Stimulated activated CD4-positive, alpha-beta T cell treated with anti-CD3 and anti-CD28 coated beads, Interleukin-2, amount 100 ng/mL, for 4 hours (primary cell): ENCODE measurements around the gene IER3.
"Not testable (repeated sequence)": the region's sequence is repeated elsewhere in the genome, so short reads cannot be mapped to it uniquely, and the experiment has no call there.

ENCODE experiments used
- DNase-seq: peaks from one replicate; pipeline ENCODE4 v3.0.0-alpha.2; 2020; ENCODE audit warnings: low read depth

Gene IER3

DNA sequence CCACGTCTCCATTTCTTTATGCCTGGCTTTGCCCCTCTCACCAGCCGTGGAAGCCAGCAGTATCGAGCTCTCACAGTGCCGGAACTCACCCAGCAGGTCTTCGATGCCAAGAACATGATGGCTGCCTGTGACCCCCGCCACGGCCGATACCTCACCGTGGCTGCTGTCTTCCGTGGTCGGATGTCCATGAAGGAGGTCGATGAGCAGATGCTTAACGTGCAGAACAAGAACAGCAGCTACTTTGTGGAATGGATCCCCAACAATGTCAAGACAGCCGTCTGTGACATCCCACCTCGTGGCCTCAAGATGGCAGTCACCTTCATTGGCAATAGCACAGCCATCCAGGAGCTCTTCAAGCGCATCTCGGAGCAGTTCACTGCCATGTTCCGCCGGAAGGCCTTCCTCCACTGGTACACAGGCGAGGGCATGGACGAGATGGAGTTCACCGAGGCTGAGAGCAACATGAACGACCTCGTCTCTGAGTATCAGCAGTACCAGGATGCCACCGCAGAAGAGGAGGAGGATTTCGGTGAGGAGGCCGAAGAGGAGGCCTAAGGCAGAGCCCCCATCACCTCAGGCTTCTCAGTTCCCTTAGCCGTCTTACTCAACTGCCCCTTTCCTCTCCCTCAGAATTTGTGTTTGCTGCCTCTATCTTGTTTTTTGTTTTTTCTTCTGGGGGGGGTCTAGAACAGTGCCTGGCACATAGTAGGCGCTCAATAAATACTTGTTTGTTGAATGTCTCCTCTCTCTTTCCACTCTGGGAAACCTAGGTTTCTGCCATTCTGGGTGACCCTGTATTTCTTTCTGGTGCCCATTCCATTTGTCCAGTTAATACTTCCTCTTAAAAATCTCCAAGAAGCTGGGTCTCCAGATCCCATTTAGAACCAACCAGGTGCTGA lies 20.3 kb downstream of the IER3 start:
- not testable (repeated sequence) for DNase-seq

DNA sequence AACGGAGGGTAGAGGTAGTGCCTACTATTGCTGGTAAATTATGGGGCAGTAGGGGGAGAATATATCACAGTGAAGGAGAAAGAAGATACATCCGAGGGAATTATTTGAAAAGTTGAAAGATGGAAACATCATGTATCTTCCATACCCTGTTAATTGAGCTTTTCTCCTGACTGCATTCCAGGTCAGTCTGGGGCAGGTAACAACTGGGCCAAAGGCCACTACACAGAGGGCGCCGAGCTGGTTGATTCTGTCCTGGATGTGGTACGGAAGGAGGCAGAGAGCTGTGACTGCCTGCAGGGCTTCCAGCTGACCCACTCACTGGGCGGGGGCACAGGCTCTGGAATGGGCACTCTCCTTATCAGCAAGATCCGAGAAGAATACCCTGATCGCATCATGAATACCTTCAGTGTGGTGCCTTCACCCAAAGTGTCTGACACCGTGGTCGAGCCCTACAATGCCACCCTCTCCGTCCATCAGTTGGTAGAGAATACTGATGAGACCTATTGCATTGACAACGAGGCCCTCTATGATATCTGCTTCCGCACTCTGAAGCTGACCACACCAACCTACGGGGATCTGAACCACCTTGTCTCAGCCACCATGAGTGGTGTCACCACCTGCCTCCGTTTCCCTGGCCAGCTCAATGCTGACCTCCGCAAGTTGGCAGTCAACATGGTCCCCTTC lies 21.0 kb downstream of the IER3 start:
- not testable (repeated sequence) for DNase-seq

DNA sequence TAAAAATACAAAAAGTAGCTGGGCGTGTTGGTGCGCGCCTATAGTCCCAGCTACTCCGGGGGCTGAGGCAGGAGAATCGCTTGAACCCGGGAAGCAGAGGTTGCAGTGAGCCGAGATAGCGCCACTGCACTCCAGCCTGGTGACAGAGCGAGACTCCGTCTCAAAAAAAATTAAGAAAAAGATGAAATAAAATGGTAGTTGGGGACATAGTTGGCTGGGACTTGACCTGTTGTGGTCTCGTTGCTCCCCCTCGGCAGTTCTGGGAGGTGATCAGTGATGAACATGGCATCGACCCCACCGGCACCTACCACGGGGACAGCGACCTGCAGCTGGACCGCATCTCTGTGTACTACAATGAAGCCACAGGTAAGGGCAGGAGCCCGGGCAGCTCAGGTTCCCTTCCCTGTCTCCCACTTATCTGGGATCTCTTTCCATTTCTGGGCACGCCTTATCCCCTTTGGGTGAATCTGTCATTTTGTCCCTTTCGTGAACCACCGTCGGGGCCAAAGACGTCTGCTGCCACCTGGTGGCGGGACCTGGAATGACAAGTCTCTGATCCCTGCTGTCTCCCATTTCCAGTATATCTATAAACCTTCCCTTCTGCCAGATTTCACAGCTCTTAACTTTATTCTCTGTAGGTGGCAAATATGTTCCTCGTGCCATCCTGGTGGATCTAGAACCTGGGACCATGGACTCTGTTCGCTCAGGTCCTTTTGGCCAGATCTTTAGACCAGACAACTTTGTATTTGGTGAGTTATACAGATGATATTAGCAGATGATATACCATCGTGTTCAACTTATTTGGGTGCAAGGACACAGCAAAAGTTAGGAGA lies 21.9 kb downstream of the IER3 start:
- DNase-seq: peak; percentile 75

- not testable (repeated sequence) for DNase-seq
Observed at GRCh38 chr6:30722025-30722279, 22.4 kb downstream of the IER3 start.

DNA sequence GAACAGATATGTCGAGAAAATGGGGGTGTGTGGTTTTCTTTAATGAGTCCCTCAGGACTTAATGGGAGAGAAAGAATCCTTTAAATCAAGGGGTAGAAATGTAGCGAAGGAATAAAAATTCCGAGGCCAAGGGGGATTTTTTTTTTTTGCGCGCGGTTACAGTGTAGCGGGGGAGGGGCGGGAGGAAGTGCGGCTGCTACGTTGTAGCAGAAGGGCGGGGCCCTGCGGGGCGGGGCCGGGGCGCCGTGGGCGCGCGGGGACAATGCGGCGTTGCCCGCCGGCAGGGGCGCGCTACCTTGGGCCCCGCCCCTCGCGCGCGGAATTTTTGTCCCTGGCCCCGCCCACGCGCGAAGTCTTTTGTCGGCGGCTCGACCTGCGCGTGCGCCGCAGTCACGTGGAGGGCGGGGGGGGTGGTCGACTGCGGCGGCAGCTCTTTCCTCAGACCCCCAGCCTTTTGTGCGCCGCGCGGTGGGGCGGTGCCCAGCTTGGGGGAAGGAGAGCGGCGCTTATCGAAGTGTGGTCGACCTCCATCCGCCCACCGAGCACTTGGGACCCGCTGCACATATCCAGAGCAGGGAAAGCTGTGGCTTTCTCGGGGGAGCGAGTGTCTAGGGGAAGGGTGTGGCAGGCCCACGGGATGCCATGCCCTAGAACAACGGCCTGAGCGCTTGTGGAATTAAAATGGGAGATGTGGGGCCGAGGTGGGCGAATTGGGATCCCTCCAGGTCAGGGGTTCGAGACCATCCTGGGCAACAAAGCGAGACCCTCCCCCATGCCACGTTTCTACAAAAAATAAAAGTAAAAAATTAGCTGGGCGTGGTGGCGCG lies 22.9 kb downstream of the IER3 start:
- DNase-seq: peak; percentile 96

GRCh38 chr6:30720738-30721197 lies 23.6 kb downstream of the IER3 start:
- peak; percentile 38 for DNase-seq

DNA sequence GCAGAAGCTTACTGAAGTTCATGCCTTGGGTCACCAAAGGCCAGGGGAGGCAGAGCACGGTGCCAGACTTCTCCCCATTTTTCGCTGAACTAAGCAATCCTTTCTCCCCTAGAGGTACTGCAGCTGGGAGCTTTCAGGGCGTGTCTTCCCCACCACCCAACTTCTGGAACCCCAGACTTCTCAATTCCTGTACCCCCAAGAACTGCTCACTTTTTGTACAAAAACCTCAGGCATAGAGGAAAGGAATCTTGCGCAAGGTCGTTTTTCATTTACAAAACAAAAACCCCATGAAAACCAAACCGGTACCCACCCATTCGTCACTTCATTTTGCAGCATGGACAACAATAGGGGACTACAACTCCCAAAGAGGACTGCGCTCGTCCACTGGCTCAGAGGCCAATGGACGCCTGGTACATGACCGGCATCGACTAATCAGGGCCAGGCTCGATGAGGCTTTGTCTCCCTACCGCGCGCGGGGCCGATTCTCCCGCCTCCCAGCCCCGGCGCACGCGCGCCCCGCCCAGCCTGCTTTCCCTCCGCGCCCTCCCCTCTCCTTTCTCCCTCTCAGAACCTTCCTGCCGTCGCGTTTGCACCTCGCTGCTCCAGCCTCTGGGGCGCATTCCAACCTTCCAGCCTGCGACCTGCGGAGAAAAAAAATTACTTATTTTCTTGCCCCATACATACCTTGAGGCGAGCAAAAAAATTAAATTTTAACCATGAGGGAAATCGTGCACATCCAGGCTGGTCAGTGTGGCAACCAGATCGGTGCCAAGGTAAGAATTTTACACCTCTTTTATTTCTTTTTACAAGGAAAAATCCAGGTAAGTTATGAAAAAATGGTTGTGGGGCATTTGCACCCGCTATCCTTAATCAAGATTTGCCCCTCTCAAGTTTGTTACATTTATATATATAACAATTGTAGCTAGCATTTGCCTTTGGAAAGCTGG lies 24.3 kb downstream of the IER3 start, which contains the start of gene TUBB:
TSS of gene TUBB (plus strand) at position 562 of the 947 bp plus-strand sequence. CDS start at position 717, 155 bp downstream.
- DNase-seq: peak; percentile 90

- DNase-seq: no peak
Observed at GRCh38 chr6:30719356-30719755, 25.0 kb downstream of the IER3 start.

DNA sequence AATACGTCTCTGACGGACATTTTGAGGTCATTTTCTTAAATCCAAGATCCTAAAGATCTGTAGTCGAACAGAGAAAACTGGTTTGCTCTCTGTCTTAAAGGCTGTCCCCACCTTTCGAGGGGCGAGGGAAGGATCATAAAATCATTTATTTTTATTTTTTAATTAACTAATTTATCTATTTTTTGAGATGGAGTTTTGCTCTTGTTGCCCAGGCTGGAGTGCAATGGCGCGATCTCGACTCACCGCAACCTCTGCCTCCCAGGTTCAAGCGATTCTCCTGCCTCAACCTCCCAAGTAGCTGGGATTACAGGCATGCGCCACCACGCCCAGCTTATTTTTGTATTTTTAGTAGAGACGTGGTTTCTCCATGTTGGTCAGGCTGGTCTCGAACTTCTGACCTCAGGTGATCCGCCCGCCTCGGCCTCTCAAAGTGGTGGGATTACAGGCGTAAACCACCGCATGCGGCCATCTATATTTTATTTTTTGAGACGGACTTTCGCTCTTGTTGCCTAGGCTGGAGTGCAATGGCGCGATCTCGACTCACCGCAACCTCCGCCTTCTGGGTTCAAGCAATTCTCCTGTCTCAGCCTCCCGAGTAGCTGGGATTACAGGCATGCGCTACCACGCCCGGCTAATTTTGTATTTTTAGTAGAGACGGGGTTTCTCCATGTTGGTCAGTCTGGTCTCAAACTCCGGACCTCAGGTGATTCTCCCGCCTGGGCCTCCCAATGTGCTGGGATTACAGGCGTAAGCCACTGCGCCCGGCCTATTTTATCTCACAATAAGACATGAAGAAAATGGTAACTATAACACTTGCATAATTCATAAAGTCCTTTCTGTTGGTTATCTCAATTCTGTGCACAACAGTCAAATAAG lies 26.3 kb downstream of the IER3 start:
- DNase-seq: not testable (repeated sequence)

DNA sequence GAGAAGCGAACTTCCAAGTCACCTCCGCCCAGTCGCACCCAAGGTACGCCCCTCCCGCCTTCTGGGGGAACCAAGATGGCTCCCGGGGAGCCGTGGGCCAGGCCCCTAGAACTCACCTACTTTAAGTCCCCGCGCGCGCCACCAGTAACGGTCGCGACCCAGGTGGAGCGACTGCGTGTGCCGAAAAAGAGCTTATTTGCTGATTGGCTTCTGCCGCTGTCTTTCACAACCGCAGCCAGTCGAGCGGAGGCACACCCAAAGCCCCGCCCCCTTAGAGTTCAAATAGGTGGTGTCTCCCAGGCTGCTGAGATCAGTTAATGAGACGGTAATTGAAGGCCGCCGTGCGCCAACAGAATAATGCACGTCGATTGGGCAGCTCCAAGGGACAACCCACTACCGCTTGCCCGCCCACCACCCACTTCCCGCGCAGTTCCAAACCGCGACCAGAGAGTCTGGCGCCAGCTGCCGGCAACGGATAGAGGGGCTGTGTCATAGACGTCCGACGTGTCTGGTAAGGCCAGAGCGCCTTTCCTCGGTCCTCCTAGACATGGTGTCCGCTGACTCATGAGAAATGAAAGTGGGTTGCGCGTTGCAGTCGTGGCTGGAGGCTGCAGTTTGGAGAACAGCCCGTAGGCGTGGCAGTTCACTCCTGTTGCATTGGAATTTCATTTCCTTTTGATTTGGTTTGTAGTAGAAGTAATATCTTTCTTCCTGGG lies 27.1 kb downstream of the IER3 start, which contains the start of gene MDC1:
TSS of gene MDC1 (minus strand) at position 153 of the 716 bp plus-strand sequence. CDS start 2,106 bp downstream, outside the sequence.
- DNase-seq: peak; percentile 99

GRCh38 chr6:30716879-30717128 lies 27.5 kb downstream of the IER3 start:
- DNase-seq: no peak

DNA sequence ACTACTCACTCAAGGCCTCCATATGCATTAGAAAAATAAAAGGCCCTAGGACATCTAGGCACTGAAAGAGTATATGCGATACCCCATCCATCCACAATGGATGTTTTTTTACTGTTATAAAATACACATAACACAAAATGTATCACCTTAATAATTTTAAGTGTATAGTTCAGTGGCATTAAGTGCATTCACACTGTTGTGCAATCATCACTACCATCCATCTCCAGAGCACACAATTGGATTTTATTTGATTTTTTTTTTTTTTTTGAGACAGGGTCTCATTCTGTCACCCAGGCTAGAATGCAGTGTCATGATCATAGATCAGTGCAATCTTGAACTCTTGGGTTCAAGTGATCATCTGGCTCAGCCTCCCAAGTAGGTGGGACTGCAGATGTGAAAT lies 30.1 kb downstream of the IER3 start:
- no peak for DNase-seq

DNA sequence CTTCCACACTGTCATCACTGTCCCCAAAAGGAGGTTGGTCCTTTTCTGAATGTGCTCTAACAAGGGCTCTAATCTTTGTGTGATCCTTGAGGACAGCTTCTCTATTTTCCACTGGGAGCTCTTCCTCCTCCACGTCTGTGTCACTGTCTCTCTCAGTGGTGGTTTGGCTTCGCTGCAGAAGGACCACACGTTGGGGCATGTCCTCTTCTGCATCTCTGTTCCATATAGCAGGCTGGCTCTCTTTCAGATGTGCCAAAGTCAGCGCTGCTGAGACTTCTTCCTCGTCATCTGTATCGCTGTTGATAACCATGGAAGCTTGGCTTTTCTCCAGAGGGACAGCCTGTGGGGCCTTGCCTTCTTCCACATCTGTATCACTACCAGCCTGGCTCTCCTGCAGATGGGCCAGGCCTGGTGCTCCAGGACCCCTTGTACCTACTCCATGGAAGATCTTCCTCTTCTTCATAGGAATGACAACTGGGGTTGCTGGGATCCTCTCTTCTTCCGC lies 31.9 kb downstream of the IER3 start:
- DNase-seq: no peak

DNA sequence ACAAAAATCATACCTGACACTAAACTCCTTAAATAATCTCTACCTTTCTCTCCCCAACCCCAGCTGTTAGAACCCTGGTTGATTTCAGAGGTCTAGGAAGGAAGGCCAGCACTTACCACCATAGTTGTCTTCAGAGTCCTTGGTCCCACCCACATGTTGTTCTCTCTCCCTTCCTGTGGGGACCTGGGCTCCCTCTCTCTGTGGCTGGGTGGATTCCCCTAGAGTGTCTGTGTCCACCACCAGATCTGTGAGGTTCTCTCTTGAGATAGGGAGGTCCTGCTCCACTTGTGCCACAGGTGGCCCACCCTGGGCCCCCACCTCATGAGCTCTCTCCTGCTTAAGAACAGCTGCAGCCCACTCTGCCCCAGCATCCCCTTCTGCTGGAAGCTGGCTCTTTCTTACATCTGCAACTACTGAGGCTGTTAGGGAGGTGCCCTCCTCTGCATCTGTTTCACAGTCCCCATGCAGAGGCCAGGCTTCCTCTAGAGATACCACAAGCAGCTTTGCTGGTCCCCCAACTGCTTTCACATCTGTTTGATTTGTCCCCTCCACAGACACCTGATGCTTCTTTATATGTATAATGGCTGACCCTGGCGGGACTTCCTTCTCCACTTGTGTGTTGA lies 32.5 kb downstream of the IER3 start:
- no peak for DNase-seq

- no peak for DNase-seq
Observed at GRCh38 chr6:30709101-30709868, 35.1 kb downstream of the IER3 start.

DNA sequence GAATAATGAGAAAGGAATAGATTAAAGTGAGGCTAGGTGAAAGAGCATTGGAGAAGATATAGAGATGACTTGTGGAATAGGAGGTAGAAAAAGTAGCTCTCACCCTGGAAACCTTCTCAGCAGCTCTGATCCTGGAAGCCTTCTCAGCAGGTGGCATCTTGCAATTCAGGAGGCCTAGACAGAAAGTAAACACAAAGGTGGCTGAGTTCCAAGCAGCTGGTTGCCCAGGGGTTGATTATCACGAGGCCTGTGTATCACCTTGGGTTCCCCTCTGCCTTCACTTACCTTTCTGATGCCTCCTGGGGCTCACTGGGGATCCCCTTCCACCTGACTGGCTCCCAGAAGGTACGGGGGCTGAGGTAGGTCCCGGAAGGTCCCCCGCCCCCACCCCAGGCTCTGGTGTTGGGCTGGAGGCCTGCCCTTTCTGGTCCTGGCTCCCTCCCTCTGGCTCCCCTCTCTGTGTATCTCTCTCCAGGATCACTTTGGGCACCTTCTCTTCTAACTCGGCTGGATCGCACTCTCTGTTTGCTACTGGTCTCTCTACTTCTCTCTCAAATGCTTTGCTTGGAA lies 37.0 kb downstream of the IER3 start:
- DNase-seq: no peak

DNA sequence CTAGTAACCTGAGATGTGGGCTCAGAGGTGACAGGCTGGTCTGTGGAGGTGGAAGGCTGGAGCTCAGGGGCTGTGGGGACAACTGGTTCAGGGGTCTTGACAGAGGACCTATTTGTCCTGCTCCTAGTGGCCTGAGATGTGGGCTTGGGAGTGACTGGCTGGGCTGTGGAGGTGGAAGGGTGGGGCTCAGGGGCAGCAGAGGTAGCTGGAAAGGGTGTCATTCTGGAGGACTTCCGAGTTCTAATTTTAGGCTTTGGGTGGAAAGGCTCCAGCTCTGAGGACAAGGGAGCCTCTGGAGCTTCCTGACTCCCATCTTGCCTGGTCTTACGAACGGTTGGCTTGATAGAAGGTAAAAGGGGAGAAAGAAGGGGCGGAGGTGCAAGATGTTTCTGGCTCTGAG lies 38.7 kb downstream of the IER3 start:
- DNase-seq: no peak
